Esophagus mucosa (tissue), 1 donor: ENCODE data around the gene MYO10. TPM values are rescaled to one million over a fixed set of nuclear protein-coding genes. Genes with fewer than 3 reads are reported as not detected.
"Not testable (repeated sequence)": the region's sequence is repeated elsewhere in the genome, so short reads cannot be mapped to it uniquely, and the experiment has no call there.

Experiments used
- ATAC-seq: fragments of 200-7000 bp; cut with Tn5 transposase; one replicate; pipeline ENCODE4 v1.9.1; 2020
- total RNA-seq: library from RNA; stranded (reverse); gene quantifications from one replicate; pipeline ENCODE4 v1.2.4, GENCODE V29; 2023
- donor health status: DM: yes; HTN: yes; CAD: no.

MYO10 gene
- total RNA-seq, 1 donor from 2014 or later = 27.3 TPM

DNA sequence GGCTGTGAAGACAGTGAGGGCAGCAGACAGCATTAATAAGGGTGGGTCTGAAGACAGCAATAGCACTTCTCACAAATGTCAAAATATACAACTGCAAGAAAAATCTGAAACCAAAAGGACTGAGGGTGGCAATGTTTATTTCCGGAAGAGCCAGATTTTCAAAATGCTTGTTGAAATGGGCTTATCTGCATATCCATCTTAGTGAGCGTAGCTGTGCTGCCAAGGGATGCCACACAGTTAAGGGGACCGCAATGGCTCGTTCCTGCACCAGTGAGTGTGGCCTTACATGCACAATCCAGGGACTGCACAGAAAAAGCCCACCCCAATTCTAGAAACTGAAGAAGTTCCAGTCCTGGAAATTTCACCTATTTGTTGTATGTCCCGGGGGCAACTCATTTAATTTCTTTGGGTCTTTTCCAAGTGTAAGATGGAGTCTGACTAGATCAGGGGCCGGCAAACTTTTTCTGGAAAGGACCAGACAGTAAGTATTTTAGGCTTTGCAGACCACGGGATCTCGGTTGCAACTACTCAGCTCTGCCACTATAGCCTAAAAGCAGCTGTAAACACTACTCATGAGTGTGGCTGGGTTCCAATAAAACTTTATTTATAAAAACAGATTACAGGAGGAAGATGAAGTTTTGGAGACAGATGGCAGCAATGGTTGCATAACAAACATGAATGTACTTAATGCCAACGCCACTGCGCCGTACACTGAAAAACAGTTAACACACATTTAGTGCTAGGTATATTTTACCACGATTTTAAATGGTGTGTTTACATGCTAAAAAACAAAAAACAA is 154.1 kb downstream of the MYO10 start:
- ATAC-seq = no peak

- ATAC-seq = no peak
Measured at GRCh38 chr5:16780325-16780724, 155.8 kb downstream of the MYO10 start.

- no peak for ATAC-seq
Measured at GRCh38 chr5:16777432-16777831, 158.7 kb downstream of the MYO10 start.

DNA sequence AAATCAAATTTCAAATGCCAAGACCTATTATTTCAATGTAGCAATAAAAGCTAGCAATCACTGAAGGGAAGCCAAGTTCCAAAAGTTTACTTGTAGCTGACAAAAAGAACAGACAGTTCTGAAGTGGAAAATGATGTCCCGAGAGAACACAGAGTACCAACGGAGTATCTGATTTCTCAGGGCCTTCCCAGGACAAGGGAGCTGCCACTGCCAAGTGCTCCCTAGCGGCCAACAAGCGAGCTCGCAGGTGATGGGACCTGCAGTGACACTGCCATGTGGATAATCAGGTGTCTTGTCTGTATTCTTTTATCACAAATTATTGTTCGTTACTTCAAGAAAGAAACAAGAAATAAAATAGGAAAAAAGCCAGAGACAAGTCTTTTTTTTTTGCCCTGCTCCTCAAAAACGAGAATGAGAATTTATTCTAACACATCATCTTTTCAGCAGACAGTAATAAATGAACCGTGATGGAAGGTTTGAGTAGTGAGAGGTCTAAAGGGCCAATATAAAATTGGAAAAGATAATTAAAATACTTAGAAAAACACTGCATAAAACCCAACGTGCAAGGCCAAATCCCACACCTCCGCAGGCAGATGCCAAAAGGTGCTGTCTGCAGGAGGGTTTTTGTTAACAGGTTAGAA is 159.4 kb downstream of the MYO10 start:
- ATAC-seq = no peak

GRCh38 chr5:16774806-16775205 is 161.3 kb downstream of the MYO10 start:
- ATAC-seq = no peak

DNA sequence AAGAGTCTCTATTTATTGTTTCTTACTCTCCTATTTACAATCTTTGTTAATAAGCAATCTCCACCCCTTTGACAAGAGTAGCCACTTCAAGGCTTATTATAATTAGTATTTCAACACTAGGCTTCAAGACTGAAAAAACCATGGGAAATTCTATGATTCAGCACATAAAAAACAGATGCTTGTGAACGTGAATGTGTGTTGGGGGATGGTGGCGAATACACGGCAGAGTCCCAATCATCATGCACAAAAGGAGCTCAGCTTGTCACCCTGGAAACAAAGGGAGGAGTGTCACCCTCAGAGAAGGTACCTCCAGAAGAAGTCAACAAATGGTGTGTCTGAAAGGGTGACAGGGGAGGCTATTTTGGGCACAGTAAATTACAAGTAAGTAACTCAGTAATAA is 162.1 kb downstream of the MYO10 start:
- no peak for ATAC-seq

- ATAC-seq = no peak
Measured at GRCh38 chr5:16772556-16772955, 163.5 kb downstream of the MYO10 start.

DNA sequence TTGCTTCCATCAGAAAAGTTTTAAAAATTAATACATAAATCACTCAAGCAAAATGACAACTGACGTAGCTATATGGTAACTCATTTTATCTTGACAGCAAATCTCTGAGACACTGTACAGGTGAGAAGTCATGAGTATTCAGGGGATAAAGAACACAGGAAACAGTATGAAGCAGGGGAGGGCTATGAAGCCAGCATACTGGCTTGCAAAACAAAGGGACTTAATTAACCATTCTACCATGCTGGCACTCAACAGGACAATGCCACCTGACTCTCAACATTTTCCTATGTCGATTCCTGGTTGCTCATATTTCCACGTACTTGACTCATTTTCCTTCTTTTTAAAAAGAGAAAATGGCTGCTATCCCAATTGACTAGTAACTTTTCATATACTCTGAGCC is 167.9 kb downstream of the MYO10 start:
- no peak for ATAC-seq

DNA sequence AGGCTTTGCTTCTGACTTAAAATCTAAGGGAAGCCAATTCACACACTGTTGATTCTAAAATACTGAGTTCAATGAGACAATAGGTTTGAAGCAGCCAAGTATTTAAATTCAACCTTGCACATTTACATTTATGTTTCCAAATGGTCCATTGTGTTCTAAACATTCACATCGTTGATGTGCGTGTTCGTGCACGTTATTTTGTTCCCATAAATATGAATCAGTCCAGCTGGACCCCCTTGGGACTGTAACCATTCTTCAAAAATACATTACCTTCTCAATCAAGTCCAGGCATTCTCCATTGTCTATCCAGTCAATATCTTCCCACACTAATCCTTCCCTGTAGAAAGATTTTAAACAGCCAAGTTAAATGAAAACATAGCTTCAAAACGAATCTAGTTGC is 172.9 kb downstream of the MYO10 start:
- ATAC-seq = no peak

GRCh38 chr5:16759147-16759773 is 176.8 kb downstream of the MYO10 start:
- no peak for ATAC-seq

GRCh38 chr5:16757989-16758501 is 178.0 kb downstream of the MYO10 start:
- ATAC-seq = no peak

- ATAC-seq = not testable (repeated sequence)
Measured at GRCh38 chr5:16757577-16757976, 178.5 kb downstream of the MYO10 start.

DNA sequence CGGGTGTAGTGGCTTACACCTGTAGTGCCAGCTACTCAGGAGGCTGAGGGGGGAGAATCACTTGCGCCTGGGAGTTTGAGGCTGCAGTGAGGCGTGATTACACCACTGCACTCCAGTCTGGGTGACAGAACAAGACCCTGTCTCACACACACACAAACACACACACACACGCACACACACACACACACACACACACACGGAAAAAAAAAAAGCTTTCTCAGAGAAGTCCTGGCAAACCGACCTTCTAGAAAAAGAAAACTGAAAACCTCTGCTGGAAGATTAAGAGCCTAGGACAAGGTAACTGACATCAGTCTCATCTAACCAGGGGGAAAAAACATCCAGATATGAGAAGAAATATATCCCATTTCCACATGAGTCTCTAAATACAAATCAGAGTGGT is 178.9 kb downstream of the MYO10 start:
- no peak for ATAC-seq

GRCh38 chr5:16756692-16757091 is 179.4 kb downstream of the MYO10 start:
- no peak for ATAC-seq

DNA sequence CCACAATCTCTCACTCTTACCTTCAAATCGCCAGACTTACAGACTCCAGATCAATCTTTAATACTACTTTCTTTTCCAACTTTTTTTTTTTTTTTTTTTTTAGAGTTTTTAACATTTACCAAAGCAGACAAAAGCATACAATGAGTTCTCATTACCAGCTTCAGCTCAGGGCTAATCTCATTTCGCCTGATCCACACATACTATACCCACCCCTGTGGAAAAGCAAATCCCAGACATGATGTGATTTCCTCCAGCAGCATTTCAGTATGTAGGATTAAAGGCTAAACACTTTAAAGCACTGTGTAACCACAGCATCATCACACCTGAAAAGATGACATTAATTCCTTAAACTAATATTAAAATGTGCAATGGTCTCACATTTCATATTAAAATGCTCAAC is 180.4 kb downstream of the MYO10 start:
- ATAC-seq = no peak

- peak; percentile 96 for ATAC-seq
Measured at GRCh38 chr5:16754601-16755000, 181.5 kb downstream of the MYO10 start.

DNA sequence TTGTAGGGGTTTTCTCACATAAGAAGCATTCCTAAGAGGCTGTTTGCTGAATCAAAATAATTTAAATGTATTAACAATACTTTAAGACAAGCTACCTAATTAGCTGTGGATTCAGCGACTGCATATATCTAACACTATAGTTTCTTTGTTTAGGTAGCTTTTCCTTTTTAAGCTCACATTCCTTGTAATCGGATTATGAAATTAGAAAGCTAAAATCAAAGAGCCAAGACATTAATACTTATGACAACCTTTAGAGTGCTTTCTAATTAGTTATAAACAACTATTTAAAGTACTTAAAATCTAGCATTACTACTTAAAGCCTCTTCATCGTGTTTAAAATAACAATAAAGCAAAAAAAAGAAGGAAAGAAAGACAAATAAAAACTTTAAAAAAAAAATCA is 182.0 kb downstream of the MYO10 start:
- no peak for ATAC-seq

DNA sequence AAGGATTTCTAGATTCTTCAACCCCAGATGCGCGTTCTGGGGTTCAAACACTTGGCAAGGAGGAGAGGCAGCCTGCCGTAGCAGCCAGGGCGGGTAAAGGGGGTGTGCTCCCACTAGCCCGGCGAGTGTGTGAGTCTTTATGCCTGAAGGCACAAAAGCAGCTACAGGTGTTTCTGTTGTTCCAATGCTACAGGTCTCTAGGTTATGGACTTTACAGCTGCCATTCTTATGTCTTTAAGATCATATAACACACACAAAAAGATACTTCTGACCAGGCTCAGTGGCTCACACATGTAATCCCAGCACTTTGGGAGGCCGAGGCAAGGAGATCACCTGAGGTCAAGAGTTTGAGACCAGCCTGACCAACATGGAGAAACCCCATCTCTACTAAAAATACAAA is 185.6 kb downstream of the MYO10 start:
- no peak for ATAC-seq

DNA sequence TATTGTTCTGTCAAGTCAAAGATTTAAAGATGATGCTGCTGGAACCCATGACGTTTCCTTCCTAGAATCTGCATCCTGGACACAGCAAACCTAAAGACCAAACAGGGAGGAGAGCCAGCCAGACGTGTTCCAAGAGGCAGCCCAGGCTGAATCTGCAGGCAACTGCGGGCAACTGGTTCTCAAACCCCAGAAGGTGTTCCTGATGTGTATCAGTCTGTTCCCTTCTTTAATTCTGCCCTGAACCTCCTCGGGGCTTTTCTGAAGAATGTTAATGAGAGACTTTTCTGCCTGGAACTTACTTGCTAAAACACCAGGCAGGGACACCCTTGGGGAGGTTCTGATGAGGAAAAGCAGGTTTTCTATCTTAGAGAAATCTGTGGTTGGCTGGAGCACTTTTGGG is 186.5 kb downstream of the MYO10 start:
- ATAC-seq = no peak

- no peak for ATAC-seq
Measured at GRCh38 chr5:16744164-16744880, 191.8 kb downstream of the MYO10 start.

GRCh38 chr5:16742938-16743337 is 193.2 kb downstream of the MYO10 start:
- no peak for ATAC-seq

DNA sequence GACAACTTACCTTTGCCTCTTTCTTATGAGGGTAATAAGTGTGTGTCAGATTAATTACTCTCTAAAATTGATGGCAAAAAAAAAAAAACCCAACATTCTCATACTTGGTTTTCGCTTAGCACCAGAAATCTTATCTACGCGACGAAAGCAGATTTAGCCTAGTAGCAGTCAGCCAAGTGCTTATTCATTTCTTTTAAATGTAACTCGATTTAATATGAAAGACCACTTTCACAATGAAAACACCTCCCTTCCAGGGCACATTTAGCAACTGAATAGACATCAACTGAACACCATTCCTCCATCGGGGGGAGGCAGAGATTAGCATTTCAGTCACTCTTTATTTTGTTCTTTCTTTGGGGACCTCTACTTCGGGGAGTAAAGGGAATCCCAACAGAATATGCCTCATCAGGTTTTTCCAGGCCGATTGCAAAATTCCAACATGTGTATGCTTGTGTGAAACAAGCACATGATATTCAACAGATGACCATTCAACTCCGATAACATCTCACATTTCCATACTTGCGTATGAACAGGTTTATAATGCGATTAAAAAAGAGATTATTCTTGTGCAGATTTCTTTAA is 195.2 kb downstream of the MYO10 start:
- ATAC-seq = no peak
